IPS-20b (cell line): Measurements from ENCODE around the gene RGN.
"Not testable (repeated sequence)": the region's sequence is repeated elsewhere in the genome, so short reads cannot be mapped to it uniquely, and the experiment has no call there.

Experiments
- H3K27ac ChIP-seq: one replicate; pipeline ENCODE4 v1.5.1; 2013; ENCODE audit warnings: low read length
- H3K27me3 ChIP-seq: 2 replicates; pipeline ENCODE4 v1.6.1; 2013; ENCODE audit warnings: mild to moderate bottlenecking, low read length, inconsistent platforms; ENCODE audit not compliant: insufficient read depth
- H3K36me3 ChIP-seq: 2 replicates; pipeline ENCODE4 v1.6.1; 2013; ENCODE audit warnings: low read depth, mild to moderate bottlenecking, inconsistent platforms, low read length, moderate library complexity; ENCODE audit not compliant: insufficient read depth
- H3K4me1 ChIP-seq: 2 replicates; pipeline ENCODE4 v1.6.1; 2013; ENCODE audit warnings: mild to moderate bottlenecking, control low read depth, inconsistent platforms, low read length, moderate library complexity; ENCODE audit not compliant: insufficient read depth
- H3K4me3 ChIP-seq: 2 replicates; pipeline ENCODE4 v1.5.1; 2013; ENCODE audit warnings: mild to moderate bottlenecking, low read length, inconsistent platforms
- H3K9ac ChIP-seq: 2 replicates; pipeline ENCODE4 v1.6.1; 2013; ENCODE audit warnings: low read depth, mild to moderate bottlenecking, inconsistent platforms, low read length, moderate library complexity
- H3K9me3 ChIP-seq: 2 replicates; pipeline ENCODE4 v1.6.1; 2013; ENCODE audit warnings: mild to moderate bottlenecking, low read depth, low read length, inconsistent platforms; ENCODE audit not compliant: insufficient read depth

Gene RGN

GRCh38 chrX:47129899-47130358, 51.7 kb downstream of the RGN start:
- no peaks in the 10 kb centered on the region for H3K27me3 ChIP-seq
- no peaks in the 10 kb centered on the region for H3K36me3 ChIP-seq
- H3K27ac ChIP-seq, result no peak overlapping the region
- H3K9ac ChIP-seq, result no peak overlapping the region
- H3K4me1 ChIP-seq, result no peaks in the 10 kb centered on the region
- peak overlapping the region; percentile 83; the same call in 1 of the 2 replicates for H3K4me3 ChIP-seq
- H3K9me3 ChIP-seq, result no peaks in the 10 kb centered on the region

GRCh38 chrX:47133493-47133892, 55.2 kb downstream of the RGN start:
- H3K9ac ChIP-seq, result no peak overlapping the region
- H3K27me3 ChIP-seq, result no peaks in the 10 kb centered on the region
- H3K4me3 ChIP-seq, result no peak overlapping the region
- H3K36me3 ChIP-seq, result no peaks in the 10 kb centered on the region
- no peaks in the 10 kb centered on the region for H3K4me1 ChIP-seq
- H3K27ac ChIP-seq, result no peak overlapping the region
- no peaks in the 10 kb centered on the region for H3K9me3 ChIP-seq

- not testable (repeated sequence) for H3K27ac ChIP-seq, H3K27me3 ChIP-seq, H3K9me3 ChIP-seq, H3K4me3 ChIP-seq, H3K4me1 ChIP-seq, H3K9ac ChIP-seq, H3K36me3 ChIP-seq
Measured at GRCh38 chrX:47135650-47136049, 57.4 kb downstream of the RGN start.

- H3K4me3 ChIP-seq, result no peak overlapping the region
- no peak overlapping the region for H3K27ac ChIP-seq
- H3K36me3 ChIP-seq, result peaks cover 18% of the 10 kb centered on the region; the same call in 1 of the 2 replicates
- H3K9me3 ChIP-seq, result no peaks in the 10 kb centered on the region
- no peak overlapping the region for H3K9ac ChIP-seq
- no peaks in the 10 kb centered on the region for H3K4me1 ChIP-seq
- H3K27me3 ChIP-seq, result no peaks in the 10 kb centered on the region
Measured at GRCh38 chrX:47138171-47138570, 59.9 kb downstream of the RGN start.
